NB4 (cell line): Measurements from ENCODE around the gene ZNF200.

Experiments
- CTCF ChIP-seq: IDR thresholded peaks from one replicate; pipeline ENCODE4 v1.5.1; 2012; ENCODE audit warnings: low read depth, low read length
- MAX ChIP-seq: IDR thresholded peaks from 2 replicates; pipeline ENCODE4 v1.6.1; 2011; ENCODE audit warnings: low read depth, low read length
- MYC ChIP-seq: IDR thresholded peaks from 2 replicates; pipeline ENCODE4 v1.6.1; 2011; ENCODE audit warnings: low read depth, low read length
- POLR2A ChIP-seq: IDR thresholded peaks from 2 replicates; pipeline ENCODE4 v1.6.1; 2011; ENCODE audit warnings: mild to moderate bottlenecking; ENCODE audit not compliant: insufficient read length; ENCODE audit errors: extremely low read depth

- peak; percentile 69 for TF ChIP-seq CTCF
- TF ChIP-seq MAX: peak; percentile 45; the same call in 1 of the 2 replicates
- peak; percentile 31 for TF ChIP-seq MYC
- TF ChIP-seq POLR2A: no peak
Observed at GRCh38 chr16:3266873-3267537, 32.0 kb upstream of the ZNF200 start.
